Measurements from ENCODE around the gene PHACTR1.

The PHACTR1 gene

GRCh38 chr6:12693122-12693521 is 23.4 kb upstream of the PHACTR1 start:
- no peak overlapping the region for H3K9ac ChIP-seq (ENCODE audit: low read depth, low read length, poor library complexity)
- no peak overlapping the region for H3K4me2 ChIP-seq (ENCODE audit: insufficient read depth, low read length, poor library complexity, severe bottlenecking)
- no CpG with 5 or more reads among the region's 1 CpG for WGBS, 2 donors (ENCODE audit: extremely low coverage in 2 of 2, insufficient read length in 2 of 2, insufficient replicate concordance in 1 of 2)

GRCh38 chr6:12698298-12698697 is 18.3 kb upstream of the PHACTR1 start:
- Histone ChIP-seq H4K8ac (ENCODE audit: low read depth, low read length) (no peak overlapping the region), H2BK5ac (ENCODE audit: low read length) (no peak overlapping the region), H2AK5ac (ENCODE audit: low read depth, low read length) (no peak overlapping the region), H3K4me3 (ENCODE audit: low read length in 2 of 2) (no peak overlapping the region), H3K14ac (ENCODE audit: low read length) (no peak overlapping the region), H3K4ac (ENCODE audit: low read length) (no peak overlapping the region), H3K27ac (replicated peaks; ENCODE audit: low read length) (no peak overlapping the region), H2BK15ac (ENCODE audit: low read length) (no peak overlapping the region), H4K91ac (ENCODE audit: low read depth, low read length, poor library complexity) (no peak overlapping the region), H3K4me2 (ENCODE audit: insufficient read depth, low read length, poor library complexity, severe bottlenecking) (no peak overlapping the region), H3K9me3 (replicated peaks in 1 of 2; ENCODE audit: control insufficient read depth in 2 of 2, insufficient read depth in 1 of 2, low read depth in 1 of 2, low read length in 2 of 2) (no peaks in the 10 kb centered on the region), H3K36me3 (replicated peaks in 1 of 2; ENCODE audit: control insufficient read depth in 2 of 2, insufficient read depth in 2 of 2, low read length in 2 of 2) (no peaks in the 10 kb centered on the region), H3K9ac (ENCODE audit: low read depth, low read length, poor library complexity) (no peak overlapping the region), H2BK120ac (ENCODE audit: low read depth, low read length) (no peak overlapping the region), H2BK12ac (ENCODE audit: low read length) (no peak overlapping the region), H3K18ac (ENCODE audit: low read length) (no peak overlapping the region), H3K27me3 (ENCODE audit: control insufficient read depth in 3 of 3, insufficient read depth in 3 of 3, low read depth in 1 of 3, low read length in 3 of 3) (no peaks in the 10 kb centered on the region), H3K4me1 (ENCODE audit: control insufficient read depth in 2 of 2, insufficient read depth in 1 of 2, low read depth in 1 of 2, low read length in 2 of 2) (no peaks in the 10 kb centered on the region), H3K79me1 (ENCODE audit: low read depth, low read length) (no peaks in the 10 kb centered on the region), H3K23ac (ENCODE audit: low read depth, low read length, poor library complexity) (no peak overlapping the region), H2AFZ (ENCODE audit: low read length) (no peak overlapping the region)
- no peak for DNase-seq (ENCODE audit: low spot score)
- WGBS, 2 donors (ENCODE audit: extremely low coverage in 2 of 2, insufficient read length in 2 of 2, insufficient replicate concordance in 1 of 2) = no CpG with 5 or more reads among the region's 4 CpGs

More at GRCh38 chr6:12693122-12693521, 23.4 kb upstream of the PHACTR1 start:
- H3K27ac ChIP-seq (replicated peaks; ENCODE audit: low read length) = no peak overlapping the region
- no peak overlapping the region for H3K18ac ChIP-seq (ENCODE audit: low read length)
- no peaks in the 10 kb centered on the region for H3K4me1 ChIP-seq (ENCODE audit: control insufficient read depth in 2 of 2, insufficient read depth in 1 of 2, low read depth in 1 of 2, low read length in 2 of 2)
- H3K9me3 ChIP-seq (replicated peaks in 1 of 2; ENCODE audit: control insufficient read depth in 2 of 2, insufficient read depth in 1 of 2, low read depth in 1 of 2, low read length in 2 of 2) = no peaks in the 10 kb centered on the region
- H2BK12ac ChIP-seq (ENCODE audit: low read length) = no peak overlapping the region
- no peaks in the 10 kb centered on the region for H3K79me1 ChIP-seq (ENCODE audit: low read depth, low read length)
- H2AK5ac ChIP-seq (ENCODE audit: low read depth, low read length) = no peak overlapping the region
- no peak overlapping the region for H2AFZ ChIP-seq (ENCODE audit: low read length)
- H3K14ac ChIP-seq (ENCODE audit: low read length) = no peak overlapping the region
- DNase-seq (ENCODE audit: low spot score) = no peak
- H3K4ac ChIP-seq (ENCODE audit: low read length) = no peak overlapping the region
- H3K23ac ChIP-seq (ENCODE audit: low read depth, low read length, poor library complexity) = no peak overlapping the region
- H3K4me3 ChIP-seq (ENCODE audit: low read length in 2 of 2) = no peak overlapping the region
- no peak overlapping the region for H4K8ac ChIP-seq (ENCODE audit: low read depth, low read length)
- H3K27me3 ChIP-seq (ENCODE audit: control insufficient read depth in 3 of 3, insufficient read depth in 3 of 3, low read depth in 1 of 3, low read length in 3 of 3) = no peaks in the 10 kb centered on the region
- no peak overlapping the region for H2BK5ac ChIP-seq (ENCODE audit: low read length)
- no peaks in the 10 kb centered on the region for H3K36me3 ChIP-seq (replicated peaks in 1 of 2; ENCODE audit: control insufficient read depth in 2 of 2, insufficient read depth in 2 of 2, low read length in 2 of 2)
- no peak overlapping the region for H2BK120ac ChIP-seq (ENCODE audit: low read depth, low read length)
- H2BK15ac ChIP-seq (ENCODE audit: low read length) = no peak overlapping the region
- H4K91ac ChIP-seq (ENCODE audit: low read depth, low read length, poor library complexity) = no peak overlapping the region

GRCh38 chr6:12704946-12705345 is 11.6 kb upstream of the PHACTR1 start:
- no CpG with 5 or more reads among the region's 1 CpG for WGBS, 2 donors (ENCODE audit: extremely low coverage in 2 of 2, insufficient read length in 2 of 2, insufficient replicate concordance in 1 of 2)

GRCh38 chr6:12709116-12709515 is 7.5 kb upstream of the PHACTR1 start:
- no peak for DNase-seq (ENCODE audit: low spot score)
- no CpG with 5 or more reads among the region's 1 CpG for WGBS, 2 donors (ENCODE audit: extremely low coverage in 2 of 2, insufficient read length in 2 of 2, insufficient replicate concordance in 1 of 2)
- no peak overlapping the region for H3K27ac ChIP-seq (replicated peaks; ENCODE audit: low read length)

More at GRCh38 chr6:12704946-12705345, 11.6 kb upstream of the PHACTR1 start:
- Histone ChIP-seq H2AK5ac (ENCODE audit: low read depth, low read length) (no peak overlapping the region), H2AFZ (ENCODE audit: low read length) (no peak overlapping the region), H2BK120ac (ENCODE audit: low read depth, low read length) (no peak overlapping the region), H2BK15ac (ENCODE audit: low read length) (no peak overlapping the region), H3K27me3 (ENCODE audit: control insufficient read depth in 3 of 3, insufficient read depth in 3 of 3, low read depth in 1 of 3, low read length in 3 of 3) (no peaks in the 10 kb centered on the region), H3K9ac (ENCODE audit: low read depth, low read length, poor library complexity) (no peak overlapping the region), H3K4ac (ENCODE audit: low read length) (no peak overlapping the region), H3K36me3 (replicated peaks in 1 of 2; ENCODE audit: control insufficient read depth in 2 of 2, insufficient read depth in 2 of 2, low read length in 2 of 2) (no peaks in the 10 kb centered on the region), H2BK12ac (ENCODE audit: low read length) (no peak overlapping the region), H3K4me2 (ENCODE audit: insufficient read depth, low read length, poor library complexity, severe bottlenecking) (no peak overlapping the region), H3K18ac (ENCODE audit: low read length) (no peak overlapping the region), H3K23ac (ENCODE audit: low read depth, low read length, poor library complexity) (no peak overlapping the region), H3K27ac (replicated peaks; ENCODE audit: low read length) (no peak overlapping the region), H4K8ac (ENCODE audit: low read depth, low read length) (no peak overlapping the region), H3K9me3 (replicated peaks in 1 of 2; ENCODE audit: control insufficient read depth in 2 of 2, insufficient read depth in 1 of 2, low read depth in 1 of 2, low read length in 2 of 2) (no peaks in the 10 kb centered on the region), H3K4me1 (ENCODE audit: control insufficient read depth in 2 of 2, insufficient read depth in 1 of 2, low read depth in 1 of 2, low read length in 2 of 2) (no peaks in the 10 kb centered on the region), H3K79me1 (ENCODE audit: low read depth, low read length) (no peaks in the 10 kb centered on the region), H3K4me3 (ENCODE audit: low read length in 2 of 2) (no peak overlapping the region), H2BK5ac (ENCODE audit: low read length) (no peak overlapping the region), H4K91ac (ENCODE audit: low read depth, low read length, poor library complexity) (no peak overlapping the region), H3K14ac (ENCODE audit: low read length) (no peak overlapping the region)
- DNase-seq (ENCODE audit: low spot score) = no peak

More at GRCh38 chr6:12709116-12709515, 7.5 kb upstream of the PHACTR1 start:
- no peak overlapping the region for H2AFZ ChIP-seq (ENCODE audit: low read length)
- no peaks in the 10 kb centered on the region for H3K4me1 ChIP-seq (ENCODE audit: control insufficient read depth in 2 of 2, insufficient read depth in 1 of 2, low read depth in 1 of 2, low read length in 2 of 2)
- no peak overlapping the region for H3K4me3 ChIP-seq (ENCODE audit: low read length in 2 of 2)
- no peak overlapping the region for H3K23ac ChIP-seq (ENCODE audit: low read depth, low read length, poor library complexity)
- H3K79me1 ChIP-seq (ENCODE audit: low read depth, low read length) = no peaks in the 10 kb centered on the region
- H4K8ac ChIP-seq (ENCODE audit: low read depth, low read length) = no peak overlapping the region
- no peak overlapping the region for H3K18ac ChIP-seq (ENCODE audit: low read length)
- no peak overlapping the region for H2BK5ac ChIP-seq (ENCODE audit: low read length)
- H3K27me3 ChIP-seq (ENCODE audit: control insufficient read depth in 3 of 3, insufficient read depth in 3 of 3, low read depth in 1 of 3, low read length in 3 of 3) = no peaks in the 10 kb centered on the region
- no peak overlapping the region for H2AK5ac ChIP-seq (ENCODE audit: low read depth, low read length)
- H3K36me3 ChIP-seq (replicated peaks in 1 of 2; ENCODE audit: control insufficient read depth in 2 of 2, insufficient read depth in 2 of 2, low read length in 2 of 2) = no peaks in the 10 kb centered on the region
- no peaks in the 10 kb centered on the region for H3K9me3 ChIP-seq (replicated peaks in 1 of 2; ENCODE audit: control insufficient read depth in 2 of 2, insufficient read depth in 1 of 2, low read depth in 1 of 2, low read length in 2 of 2)
- H4K91ac ChIP-seq (ENCODE audit: low read depth, low read length, poor library complexity) = no peak overlapping the region
- no peak overlapping the region for H3K4me2 ChIP-seq (ENCODE audit: insufficient read depth, low read length, poor library complexity, severe bottlenecking)
- H2BK120ac ChIP-seq (ENCODE audit: low read depth, low read length) = no peak overlapping the region
- no peak overlapping the region for H2BK15ac ChIP-seq (ENCODE audit: low read length)
- H3K4ac ChIP-seq (ENCODE audit: low read length) = no peak overlapping the region
- H2BK12ac ChIP-seq (ENCODE audit: low read length) = no peak overlapping the region
- no peak overlapping the region for H3K9ac ChIP-seq (ENCODE audit: low read depth, low read length, poor library complexity)
- H3K14ac ChIP-seq (ENCODE audit: low read length) = no peak overlapping the region
